ENCODE measurements around the gene KRT28.

GRCh38 chr17:40818733-40819527 lies 19.2 kb upstream of the KRT28 start:
- TF ChIP-seq CTCF (conservative IDR thresholded peaks at IDR 0.05; ENCODE audit: low read depth in 2 of 2) (no peak), NANOG (IDR thresholded peaks at IDR 0.05; ENCODE audit: borderline replicate concordance) (no peak), POLR2AphosphoS5 (IDR thresholded peaks at IDR 0.05; ENCODE audit: low read depth) (peak; percentile 39; the same call in 1 of the 2 replicates), EZH2phosphoT487 (IDR thresholded peaks at IDR 0.05; ENCODE audit: unreplicated experiment) (no peak), JUNB (IDR thresholded peaks at IDR 0.05; ENCODE audit: unreplicated experiment) (no peak), EZH2 (IDR thresholded peaks at IDR 0.05; ENCODE audit: low read depth, unreplicated experiment) (no peak), CREB1 (CRISPR knock-in tag; IDR thresholded peaks at IDR 0.05; ENCODE audit: low read depth) (no peak)
- TF ChIP-seq, protein P1, sequence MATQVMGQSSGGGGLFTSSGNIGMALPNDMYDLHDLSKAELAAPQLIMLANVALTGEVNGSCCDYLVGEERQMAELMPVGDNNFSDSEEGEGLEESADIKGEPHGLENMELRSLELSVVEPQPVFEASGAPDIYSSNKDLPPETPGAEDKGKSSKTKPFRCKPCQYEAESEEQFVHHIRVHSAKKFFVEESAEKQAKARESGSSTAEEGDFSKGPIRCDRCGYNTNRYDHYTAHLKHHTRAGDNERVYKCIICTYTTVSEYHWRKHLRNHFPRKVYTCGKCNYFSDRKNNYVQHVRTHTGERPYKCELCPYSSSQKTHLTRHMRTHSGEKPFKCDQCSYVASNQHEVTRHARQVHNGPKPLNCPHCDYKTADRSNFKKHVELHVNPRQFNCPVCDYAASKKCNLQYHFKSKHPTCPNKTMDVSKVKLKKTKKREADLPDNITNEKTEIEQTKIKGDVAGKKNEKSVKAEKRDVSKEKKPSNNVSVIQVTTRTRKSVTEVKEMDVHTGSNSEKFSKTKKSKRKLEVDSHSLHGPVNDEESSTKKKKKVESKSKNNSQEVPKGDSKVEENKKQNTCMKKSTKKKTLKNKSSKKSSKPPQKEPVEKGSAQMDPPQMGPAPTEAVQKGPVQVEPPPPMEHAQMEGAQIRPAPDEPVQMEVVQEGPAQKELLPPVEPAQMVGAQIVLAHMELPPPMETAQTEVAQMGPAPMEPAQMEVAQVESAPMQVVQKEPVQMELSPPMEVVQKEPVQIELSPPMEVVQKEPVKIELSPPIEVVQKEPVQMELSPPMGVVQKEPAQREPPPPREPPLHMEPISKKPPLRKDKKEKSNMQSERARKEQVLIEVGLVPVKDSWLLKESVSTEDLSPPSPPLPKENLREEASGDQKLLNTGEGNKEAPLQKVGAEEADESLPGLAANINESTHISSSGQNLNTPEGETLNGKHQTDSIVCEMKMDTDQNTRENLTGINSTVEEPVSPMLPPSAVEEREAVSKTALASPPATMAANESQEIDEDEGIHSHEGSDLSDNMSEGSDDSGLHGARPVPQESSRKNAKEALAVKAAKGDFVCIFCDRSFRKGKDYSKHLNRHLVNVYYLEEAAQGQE (IDR thresholded peaks at IDR 0.05; ENCODE audit: unreplicated experiment), result no peak

Data from GM23338 (cell line).